GM18508 (cell line): ENCODE measurements around the gene FADS2.

ENCODE experiments used
- ATAC-seq: cut with Tn5 transposase; IDR thresholded peaks from one replicate; pipeline ENCODE4 v1.9.1; 2021; ENCODE audit warnings: moderate number of reproducible peaks; ENCODE audit not compliant: insufficient read depth, unreplicated experiment

Gene FADS2

GRCh38 chr11:61795459-61795858 is 32.6 kb upstream of the FADS2 start:
- no peak for ATAC-seq

GRCh38 chr11:61795876-61796526 is 32.1 kb upstream of the FADS2 start:
- ATAC-seq: no peak

DNA sequence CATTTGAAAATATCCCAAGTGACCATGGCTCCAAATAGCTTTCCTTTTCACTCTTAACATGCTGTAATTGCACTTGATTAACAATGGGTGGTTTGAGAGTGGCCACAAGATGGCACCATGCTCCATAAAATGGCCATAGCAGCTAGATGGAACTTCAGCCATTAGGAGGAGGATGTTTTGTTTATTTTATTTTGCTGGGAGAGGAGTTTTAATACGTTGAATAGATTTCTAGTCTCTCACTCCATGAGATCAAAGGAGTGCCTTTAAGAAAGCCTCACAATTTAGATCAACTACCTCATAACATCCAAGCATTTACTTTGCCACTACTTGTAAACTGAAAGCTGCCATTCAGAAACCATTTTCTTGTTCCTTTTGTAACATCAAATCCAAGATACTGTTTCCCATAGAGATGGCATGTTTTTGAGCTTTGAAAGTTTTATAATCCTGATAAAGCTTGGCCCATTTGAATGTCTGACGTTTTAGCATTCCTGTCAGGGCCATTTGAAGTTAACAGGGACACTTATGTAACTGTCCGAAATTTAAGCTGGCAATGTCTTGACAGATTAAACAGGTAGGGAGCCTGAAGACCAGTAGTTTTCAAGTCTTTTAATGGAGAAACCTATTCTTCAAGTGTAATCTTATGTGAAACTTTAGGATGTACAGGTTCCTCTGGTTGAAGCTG is 30.7 kb upstream of the FADS2 start:
- ATAC-seq: no peak

DNA sequence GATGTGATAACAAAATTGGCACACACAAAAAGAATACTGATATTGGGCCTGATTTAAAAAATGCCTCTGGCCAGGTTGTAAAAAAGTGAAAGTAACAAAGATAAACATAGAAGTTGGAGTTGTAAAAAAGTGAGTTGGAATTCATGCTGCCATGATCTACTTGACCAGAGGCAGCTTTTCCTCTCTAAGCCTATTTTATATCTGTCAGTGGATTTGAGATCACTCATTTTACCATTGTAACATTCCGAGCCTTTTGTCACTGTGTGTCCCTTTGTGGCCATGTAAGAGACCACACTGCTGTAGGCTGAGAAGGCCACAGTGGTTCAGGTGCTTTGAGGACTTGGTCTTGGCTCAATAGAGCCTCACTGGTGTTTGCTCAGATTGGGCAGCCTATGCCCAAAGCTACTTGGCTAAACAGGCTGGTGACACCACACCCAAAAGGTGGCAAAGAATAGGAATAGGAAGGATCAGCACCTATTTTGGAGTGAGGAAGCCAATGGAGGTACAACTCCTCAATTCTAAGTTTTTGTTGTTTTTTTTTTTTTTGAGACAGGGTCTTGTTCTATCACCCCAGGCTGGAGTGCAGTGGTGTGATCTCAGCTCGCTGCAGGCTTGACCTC is 28.3 kb upstream of the FADS2 start:
- ATAC-seq: no peak

GRCh38 chr11:61800331-61801281 is 27.5 kb upstream of the FADS2 start:
- no peak for ATAC-seq

- no peak for ATAC-seq
Measured at GRCh38 chr11:61802605-61803004, 25.5 kb upstream of the FADS2 start.

DNA sequence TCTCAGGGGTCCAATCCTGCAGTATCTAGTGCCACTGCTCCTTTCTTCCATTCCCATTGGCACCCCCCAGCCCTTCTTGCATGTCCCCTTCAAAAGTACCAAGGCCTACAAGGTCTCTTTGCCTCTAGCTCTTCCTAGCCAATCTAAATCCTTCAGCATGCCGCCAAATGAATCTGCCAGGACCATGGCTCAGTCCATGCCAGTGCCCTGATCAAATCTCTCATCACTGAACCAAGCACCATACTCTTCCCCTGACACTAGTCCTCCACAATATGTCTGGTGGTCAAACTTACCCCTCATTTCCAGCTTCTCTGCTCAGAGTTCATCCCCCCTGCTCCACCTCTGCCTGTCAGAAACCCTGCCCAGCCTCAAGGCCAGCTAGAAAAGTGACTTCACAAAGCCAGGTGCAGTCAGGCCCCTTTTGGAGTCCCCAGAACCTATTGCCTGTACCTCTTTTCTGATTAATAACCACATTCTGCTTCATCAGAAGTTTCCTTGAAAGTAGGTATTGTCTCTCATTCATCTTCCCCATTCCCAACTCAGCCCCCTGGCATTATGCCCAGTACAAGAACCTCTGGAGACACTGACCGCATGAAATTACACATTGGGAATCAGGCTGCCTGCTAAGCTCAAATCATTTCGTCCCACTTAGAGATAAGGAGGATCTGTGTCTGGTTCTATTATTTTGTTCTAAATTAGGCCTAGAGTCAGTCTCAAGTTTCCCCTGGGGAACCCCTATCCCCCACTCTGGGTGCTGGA is 24.0 kb upstream of the FADS2 start:
- no peak for ATAC-seq

DNA sequence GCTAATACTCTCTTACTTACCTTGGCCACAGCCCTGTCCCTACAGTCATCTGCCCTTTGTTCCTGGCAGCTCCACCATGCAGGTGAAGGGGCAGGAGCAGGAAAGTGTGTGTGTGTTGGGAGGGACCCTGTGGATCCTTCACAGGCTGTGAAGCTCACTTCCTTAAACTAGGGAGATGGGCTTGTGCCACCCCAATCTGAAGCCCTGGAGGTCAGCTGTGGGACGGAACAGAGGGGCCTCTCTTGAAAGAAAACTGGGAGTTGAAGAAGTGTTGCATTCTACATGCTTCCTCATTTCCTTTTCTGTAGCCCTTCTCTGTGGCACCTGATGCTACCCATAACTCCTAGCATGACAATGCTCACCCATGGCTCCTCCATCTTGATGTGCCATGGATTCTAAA is 23.0 kb upstream of the FADS2 start:
- ATAC-seq: no peak

- ATAC-seq: no peak
Measured at GRCh38 chr11:61806785-61807184, 21.3 kb upstream of the FADS2 start.

DNA sequence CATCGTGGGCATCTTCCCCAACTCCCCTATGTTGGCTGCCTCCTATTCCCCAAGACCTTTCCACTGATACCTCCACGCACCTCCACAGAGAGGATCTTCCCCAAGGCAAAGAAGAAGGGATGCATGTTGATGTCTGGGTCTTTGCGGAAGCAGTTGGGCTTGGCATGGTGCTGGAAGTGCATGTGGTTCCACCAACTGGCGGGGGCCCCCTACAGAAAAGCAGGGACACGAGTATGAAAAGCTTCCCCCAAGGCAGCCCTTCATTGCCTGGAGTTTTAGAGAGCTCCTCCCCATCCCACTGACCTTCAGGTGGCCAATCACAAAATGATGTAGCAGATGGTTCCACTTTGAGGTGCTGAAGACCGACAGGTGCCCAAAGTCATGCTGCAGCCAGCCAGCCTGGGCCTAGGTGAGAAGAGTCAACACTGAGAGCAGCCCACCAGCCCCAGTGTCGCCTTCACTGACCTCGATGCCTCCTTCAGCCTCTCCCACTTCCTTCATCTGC is 17.4 kb upstream of the FADS2 start:
- ATAC-seq: no peak

GRCh38 chr11:61811831-61812230 is 16.3 kb upstream of the FADS2 start:
- ATAC-seq: no peak

- no peak for ATAC-seq
Measured at GRCh38 chr11:61812736-61813411, 15.2 kb upstream of the FADS2 start.

DNA sequence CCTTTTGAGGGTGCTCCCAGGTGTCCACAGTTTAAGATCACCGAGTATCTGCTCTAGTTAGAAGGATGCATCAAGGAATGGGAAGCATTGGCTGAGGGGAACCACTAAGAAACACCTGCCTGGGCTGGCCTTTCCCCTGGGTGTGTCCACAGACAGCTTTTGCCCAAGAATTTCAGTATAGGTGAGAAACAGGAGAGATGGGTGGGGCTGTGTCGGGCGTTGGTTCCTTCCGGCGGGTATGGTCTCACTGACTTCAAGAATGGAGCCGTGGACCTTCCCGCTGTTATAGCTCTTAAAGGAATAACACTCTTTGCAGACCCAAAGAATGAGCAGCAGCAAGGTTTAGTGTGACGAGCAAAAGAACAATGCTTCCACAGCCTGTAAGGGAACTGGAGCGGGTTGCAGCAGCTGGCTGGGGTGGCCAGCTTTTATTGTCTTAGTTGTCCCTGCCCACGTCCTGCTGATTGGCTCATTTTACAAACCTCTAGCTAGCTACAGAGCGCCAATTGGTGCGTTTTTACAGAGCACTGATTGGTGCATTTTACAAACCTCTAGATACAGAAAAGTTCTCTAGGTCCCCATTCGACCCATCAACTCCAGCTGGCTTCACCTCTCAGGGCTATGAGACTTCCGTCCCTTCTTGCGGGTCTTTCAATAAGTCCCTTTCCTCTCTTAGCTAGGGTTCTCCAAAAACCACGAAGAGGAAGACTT is 13.7 kb upstream of the FADS2 start:
- no peak for ATAC-seq

GRCh38 chr11:61814958-61815789 is 12.9 kb upstream of the FADS2 start:
- no peak for ATAC-seq

DNA sequence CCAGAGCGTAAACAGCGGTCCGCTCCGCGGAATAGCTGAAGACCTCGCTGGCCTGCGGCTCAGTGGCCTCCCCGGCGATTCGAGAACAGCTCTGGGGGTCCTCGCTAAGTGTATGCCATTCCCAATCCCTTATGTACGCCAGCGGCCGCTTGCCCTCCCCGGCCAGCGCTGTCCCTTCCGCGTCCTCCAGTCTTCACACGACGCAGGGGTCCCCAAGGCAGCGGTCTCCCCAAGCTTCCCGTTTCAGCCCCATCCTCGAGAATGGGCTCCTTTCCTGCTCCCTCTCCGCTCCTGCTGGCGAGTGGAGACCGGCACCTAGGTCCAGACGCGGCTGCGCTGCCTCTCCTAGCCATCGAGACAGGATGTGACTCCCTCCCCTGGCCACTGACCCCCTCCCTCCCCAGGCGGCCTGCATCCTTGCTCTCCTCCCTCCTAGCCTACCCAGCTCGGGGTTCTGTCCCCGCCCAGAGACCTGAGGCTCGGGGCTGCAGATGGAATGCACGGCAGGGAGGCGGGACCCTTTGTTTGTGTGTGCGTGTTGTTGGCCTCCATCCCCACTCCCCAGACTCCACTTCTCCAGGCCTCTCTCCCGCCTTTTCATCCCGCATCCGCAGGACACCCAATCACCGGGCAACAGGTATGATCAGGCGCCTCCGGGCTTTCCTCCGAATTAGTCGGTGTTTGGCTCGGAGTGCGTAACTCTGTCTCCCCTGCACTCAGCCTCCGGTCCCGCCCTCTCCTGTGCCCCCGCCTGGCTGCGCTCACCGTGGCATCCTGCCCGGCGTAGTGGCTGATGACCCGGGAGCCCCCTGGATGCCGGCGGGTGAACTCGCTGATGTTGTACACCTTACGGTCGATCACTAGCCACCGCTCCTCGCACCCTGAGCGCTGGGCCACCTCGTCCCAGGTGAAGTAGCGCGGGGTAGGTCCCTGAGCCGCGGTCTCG is 12.0 kb upstream of the FADS2 start:
- ATAC-seq: no peak

DNA sequence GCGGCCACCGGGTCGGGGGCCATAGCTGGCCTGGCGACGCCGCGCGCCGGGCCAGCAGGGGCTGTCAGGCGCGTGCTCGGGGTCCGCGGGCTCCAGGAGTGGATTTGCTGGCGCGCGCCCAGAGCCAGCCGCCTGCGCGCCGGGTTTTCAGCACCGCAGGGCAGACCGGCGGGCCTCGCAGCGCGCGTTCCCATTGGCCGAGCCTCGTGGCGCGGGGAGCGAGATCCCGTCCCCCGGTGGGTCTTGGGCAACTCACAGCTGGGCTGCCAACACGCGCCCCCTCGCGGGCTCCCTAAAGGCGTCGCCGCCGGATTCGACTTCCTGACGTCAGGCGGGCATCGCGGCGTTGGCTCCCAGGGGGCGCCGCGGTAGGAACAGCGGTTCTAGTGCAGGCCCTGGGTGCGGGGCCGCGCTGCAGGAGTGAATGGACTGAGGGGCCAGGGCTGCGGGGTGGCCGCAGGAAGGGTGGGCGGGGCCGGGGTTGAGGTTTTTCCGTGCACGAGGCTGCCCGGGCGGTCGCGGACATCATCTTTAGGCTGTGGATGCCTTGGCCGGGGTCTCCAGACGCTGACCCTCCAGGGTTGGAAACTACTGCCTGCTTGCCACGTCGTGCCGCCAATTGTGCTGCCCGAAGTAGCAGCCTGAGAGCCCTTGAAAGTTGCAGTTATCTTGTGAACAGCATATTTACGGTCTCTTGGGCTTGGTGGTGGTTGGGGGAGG is 11.2 kb upstream of the FADS2 start, which contains the start of gene FADS1:
Gene FADS1, minus strand, starts transcription at position 268 of the 720 bp plus-strand sequence. Its CDS starts 74 bp downstream, at position 194.
- ATAC-seq: no peak
